ENCODE results near the gene CCDC89. TPM values are rescaled to one million over a fixed set of nuclear protein-coding genes. Genes with fewer than 3 reads are reported as not detected.
"Not testable (repeated sequence)": the region's sequence is repeated elsewhere in the genome, so short reads cannot be mapped to it uniquely, and the experiment has no call there.

CCDC89 gene
- total RNA-seq, 6 experiments from 2014 or later = 1.7 to 3.5 (median 2.8) TPM

GRCh38 chr11:85673393-85673792 is 12.6 kb downstream of the CCDC89 start:
- Mint-ChIP-seq H3K27ac (no peak overlapping the region), H3K9me3 (peaks cover 6% of the 10 kb centered on the region; the same call in 1 of the 2 replicates), H3K4me1 (ENCODE audit: low read depth) (peaks cover 18% of the 10 kb centered on the region), H3K36me3 (ENCODE audit: low read depth) (peaks cover 5% of the 10 kb centered on the region), H3K27me3 (ENCODE audit: insufficient read depth) (peaks cover 5% of the 10 kb centered on the region), H3K4me3 (no peak overlapping the region)
- no peak for TF ChIP-seq CTCF (IDR thresholded peaks at IDR 0.05)
- no peak for DNase-seq

DNA sequence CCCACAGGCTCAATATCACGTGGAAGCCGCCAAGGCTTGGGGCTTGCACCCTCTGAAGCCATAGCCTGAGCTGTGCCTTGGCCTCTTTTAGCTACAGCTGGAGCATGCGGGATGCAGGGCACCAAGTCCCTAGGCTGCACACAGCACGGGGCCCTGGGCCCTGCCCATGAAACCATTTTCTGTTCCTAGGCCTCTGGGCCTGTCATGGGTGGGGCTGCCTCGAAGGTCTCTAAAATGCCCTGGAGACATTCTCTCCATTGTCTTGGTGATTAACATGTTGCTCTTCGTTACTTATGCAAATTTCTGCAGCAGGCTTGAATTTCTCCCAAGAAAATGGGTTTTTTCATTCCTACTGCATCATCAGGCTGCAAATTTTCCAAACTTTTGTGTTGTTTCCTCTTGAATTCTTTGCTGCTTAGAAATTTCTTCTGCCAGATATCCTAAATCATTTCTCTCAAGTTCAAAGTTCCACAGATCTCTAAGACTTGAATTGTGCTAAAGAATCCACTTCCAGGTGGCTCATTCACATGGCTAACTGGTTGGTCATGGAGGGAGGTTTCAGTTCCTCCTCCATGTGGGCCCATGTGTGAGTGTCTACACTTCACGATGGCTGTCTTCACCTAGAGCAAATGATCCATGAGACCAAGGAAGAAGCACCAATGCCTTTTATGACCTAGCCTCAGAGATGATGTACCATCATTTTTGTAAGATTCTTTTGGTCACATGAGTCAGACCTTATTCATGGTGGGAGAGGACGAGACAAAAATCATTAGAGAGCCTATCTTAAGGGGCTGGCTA is 13.7 kb downstream of the CCDC89 start:
- Mint-ChIP-seq H3K4me1 (ENCODE audit: low read depth) (peaks cover 18% of the 10 kb centered on the region), H3K36me3 (ENCODE audit: low read depth) (peaks cover 5% of the 10 kb centered on the region), H3K4me3 (no peak overlapping the region), H3K27ac (no peak overlapping the region), H3K27me3 (ENCODE audit: insufficient read depth) (peaks cover 5% of the 10 kb centered on the region; the same call in 1 of the 2 replicates), H3K9me3 (peaks cover 6% of the 10 kb centered on the region; the same call in 1 of the 2 replicates)
- TF ChIP-seq CTCF (IDR thresholded peaks at IDR 0.05) = no peak
- DNase-seq = no peak

- H3K9me3 Mint-ChIP-seq; H3K36me3 Mint-ChIP-seq (ENCODE audit: low read depth); H3K27ac Mint-ChIP-seq; DNase-seq; H3K27me3 Mint-ChIP-seq (ENCODE audit: insufficient read depth); H3K4me3 Mint-ChIP-seq: not testable (repeated sequence)
- peaks cover 20% of the 10 kb centered on the region for H3K4me1 Mint-ChIP-seq (ENCODE audit: low read depth)
These were observed 14.9 kb downstream of the CCDC89 start for GRCh38 chr11:85670949-85671663.

GRCh38 chr11:85668157-85668556 is 17.8 kb downstream of the CCDC89 start:
- Mint-ChIP-seq H3K9me3 (peaks cover 6% of the 10 kb centered on the region; the same call in 1 of the 2 replicates), H3K4me3 (no peak overlapping the region), H3K4me1 (ENCODE audit: low read depth) (peaks cover 23% of the 10 kb centered on the region), H3K27ac (no peak overlapping the region), H3K36me3 (ENCODE audit: low read depth) (peaks cover 18% of the 10 kb centered on the region), H3K27me3 (ENCODE audit: insufficient read depth) (0 out of 2 replicates have a peak, but pooled peaks cover 3% of the 10 kb centered on the region)
- TF ChIP-seq CTCF (IDR thresholded peaks at IDR 0.05) = no peak
- no peak for DNase-seq

DNA sequence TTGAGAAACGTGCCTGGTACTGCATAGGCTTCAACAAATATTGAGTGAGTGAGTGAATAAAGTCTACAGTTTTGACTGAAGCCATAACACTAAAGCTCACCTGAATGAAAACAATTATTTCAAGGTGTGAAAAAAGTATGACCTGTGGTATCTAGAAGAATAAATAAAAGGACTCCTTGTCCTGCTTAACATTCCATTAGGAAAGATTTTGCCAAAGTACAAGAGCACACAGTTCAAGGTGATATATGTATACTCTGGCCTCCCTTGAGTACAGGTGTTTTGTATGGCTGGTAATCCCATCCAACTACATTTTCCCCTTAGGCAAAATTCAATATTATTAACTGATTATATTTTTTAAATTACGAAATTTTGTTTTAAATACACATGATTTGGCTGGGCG is 19.3 kb downstream of the CCDC89 start:
- no peaks in the 10 kb centered on the region for H3K9me3 Mint-ChIP-seq
- no peak for DNase-seq
- no peak overlapping the region for H3K4me3 Mint-ChIP-seq
- H3K27ac Mint-ChIP-seq = no peak overlapping the region
- 0 out of 2 replicates have a peak, but pooled peaks cover 3% of the 10 kb centered on the region for H3K27me3 Mint-ChIP-seq (ENCODE audit: insufficient read depth)
- peaks cover 12% of the 10 kb centered on the region for H3K4me1 Mint-ChIP-seq (ENCODE audit: low read depth)
- H3K36me3 Mint-ChIP-seq (ENCODE audit: low read depth) = peaks cover 23% of the 10 kb centered on the region
- no peak for TF ChIP-seq CTCF (IDR thresholded peaks at IDR 0.05)

GRCh38 chr11:85665733-85666132 is 20.3 kb downstream of the CCDC89 start:
- Mint-ChIP-seq H3K27ac (peak overlapping the region; percentile 47), H3K27me3 (ENCODE audit: insufficient read depth) (0 out of 2 replicates have a peak, but pooled peaks cover 3% of the 10 kb centered on the region)

More at GRCh38 chr11:85665733-85666132, 20.3 kb downstream of the CCDC89 start:
- Mint-ChIP-seq H3K4me3 (peak overlapping the region; percentile 98; the same call in 1 of the 2 replicates), H3K4me1 (ENCODE audit: low read depth) (peaks cover 22% of the 10 kb centered on the region), H3K36me3 (ENCODE audit: low read depth) (peaks cover 32% of the 10 kb centered on the region), H3K9me3 (no peaks in the 10 kb centered on the region)
- TF ChIP-seq CTCF (IDR thresholded peaks at IDR 0.05) = no peak
- no peak for DNase-seq
